Measurements from ENCODE around the gene MLH1.

- TF ChIP-seq MAX (IDR thresholded peaks at IDR 0.05) (no peak), CREB1 (IDR thresholded peaks at IDR 0.05) (no peak), POLR2AphosphoS5 (IDR thresholded peaks at IDR 0.05; ENCODE audit: low read depth, low read length) (no peak), POLR2A (IDR thresholded peaks at IDR 0.05; ENCODE audit: control extremely low read depth in 1 of 2, low read depth in 2 of 2, low read length in 2 of 2) (no peak)
These were observed 103.0 kb downstream of the MLH1 start for GRCh38 chr3:37096288-37096687.

Measured in H1 (cell line).